Tibial artery (tissue), 4 donors: Measurements from ENCODE around the gene SPAG8.

Experiments used
- DNase-seq, 2 donors: peaks; one replicate each; pipeline ENCODE4 v3.0.0-alpha.2; 2019
- H3K27ac ChIP-seq, 2 donors: fragments of 200-600 bp; sonication (generic) in 1 of 2; 1 replicate in 1 of 2; 2 replicates in 1 of 2; pipeline ENCODE4 v1.5.1; 2018 to 2019; ENCODE audit warnings: mild to moderate bottlenecking in 1 of 2
- H3K27me3 ChIP-seq, 2 donors: fragments of 200-600 bp; sonication (generic) in 1 of 2; one replicate each; pipeline versions ENCODE4 v1.5.1 to v1.6.0; 2016 to 2019
- H3K36me3 ChIP-seq, 3 donors: fragments of 200-600 bp; sonication (generic) in 2 of 3; one replicate each; pipeline ENCODE4 v1.5.1; 2016 to 2019; ENCODE audit warnings: mild to moderate bottlenecking in 2 of 3
- H3K4me1 ChIP-seq, 4 donors: fragments of 200-600 bp; sonication (generic) in 2 of 4; 1 replicate in 3 of 4; 2 replicates in 1 of 4; pipeline ENCODE4 v1.5.1; 2016 to 2019
- H3K4me3 ChIP-seq, 2 donors: fragments of 200-600 bp; sonication (generic) in 1 of 2; 1 replicate in 1 of 2; 2 replicates in 1 of 2; pipeline ENCODE4 v1.5.1; 2018 to 2019; ENCODE audit warnings: mild to moderate bottlenecking in 2 of 2
- H3K9me3 ChIP-seq, 3 donors: fragments of 200-600 bp; sonication (generic) in 1 of 3; one replicate each; pipeline ENCODE4 v1.5.1; 2016 to 2019
- intact Hi-C: fragments of 100-400 bp; cut with DNase I; formaldehyde crosslinking; loops from one replicate; pipeline ENCODE4 v1.15.0; 2023; ENCODE audit warnings: low total_unique reads
- TF ChIP-seq, protein P1 (sequence below), 2 experiments: fragments of 200-600 bp in 1 of 2; fragments of 450-650 bp in 1 of 2; IDR thresholded peaks; one replicate each; pipeline ENCODE4 v1.5.1; 2017 to 2019; ENCODE audit warnings: antibody characterized with exemption in 2 of 2, mild to moderate bottlenecking in 1 of 2, moderate library complexity in 1 of 2

Gene SPAG8

DNA sequence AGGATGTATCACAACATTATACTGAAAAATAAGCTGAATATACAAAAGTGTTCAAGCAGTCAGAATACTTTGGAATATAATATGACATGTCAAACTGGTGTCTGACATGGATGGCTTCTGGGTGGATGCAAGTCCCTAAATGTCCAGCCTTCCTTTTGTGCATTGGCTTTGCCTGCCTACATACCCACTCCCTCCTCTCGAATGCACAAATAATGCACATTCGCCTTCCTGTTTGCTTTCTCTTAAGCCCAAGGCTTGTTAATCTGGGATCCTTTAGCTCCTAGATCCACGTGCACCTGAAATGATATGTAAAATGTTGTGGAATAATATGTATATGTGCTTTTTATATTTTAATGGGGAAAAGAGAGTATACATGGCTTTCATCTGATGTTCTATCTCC lies 33.6 kb downstream of the SPAG8 start:
- Histone ChIP-seq H3K27me3 (no peaks in the 10 kb centered on the region), H3K4me1 (no peaks in the 10 kb centered on the region), H3K4me3 (no peak overlapping the region), H3K9me3 (no peaks in the 10 kb centered on the region), H3K27ac (no peak overlapping the region), H3K36me3 (no peaks in the 10 kb centered on the region)
- no peak for DNase-seq
- intact Hi-C loops = no loop called here
- TF ChIP-seq, protein P1, sequence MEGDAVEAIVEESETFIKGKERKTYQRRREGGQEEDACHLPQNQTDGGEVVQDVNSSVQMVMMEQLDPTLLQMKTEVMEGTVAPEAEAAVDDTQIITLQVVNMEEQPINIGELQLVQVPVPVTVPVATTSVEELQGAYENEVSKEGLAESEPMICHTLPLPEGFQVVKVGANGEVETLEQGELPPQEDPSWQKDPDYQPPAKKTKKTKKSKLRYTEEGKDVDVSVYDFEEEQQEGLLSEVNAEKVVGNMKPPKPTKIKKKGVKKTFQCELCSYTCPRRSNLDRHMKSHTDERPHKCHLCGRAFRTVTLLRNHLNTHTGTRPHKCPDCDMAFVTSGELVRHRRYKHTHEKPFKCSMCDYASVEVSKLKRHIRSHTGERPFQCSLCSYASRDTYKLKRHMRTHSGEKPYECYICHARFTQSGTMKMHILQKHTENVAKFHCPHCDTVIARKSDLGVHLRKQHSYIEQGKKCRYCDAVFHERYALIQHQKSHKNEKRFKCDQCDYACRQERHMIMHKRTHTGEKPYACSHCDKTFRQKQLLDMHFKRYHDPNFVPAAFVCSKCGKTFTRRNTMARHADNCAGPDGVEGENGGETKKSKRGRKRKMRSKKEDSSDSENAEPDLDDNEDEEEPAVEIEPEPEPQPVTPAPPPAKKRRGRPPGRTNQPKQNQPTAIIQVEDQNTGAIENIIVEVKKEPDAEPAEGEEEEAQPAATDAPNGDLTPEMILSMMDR (IDR thresholded peaks at IDR 0.05) = no peak

DNA sequence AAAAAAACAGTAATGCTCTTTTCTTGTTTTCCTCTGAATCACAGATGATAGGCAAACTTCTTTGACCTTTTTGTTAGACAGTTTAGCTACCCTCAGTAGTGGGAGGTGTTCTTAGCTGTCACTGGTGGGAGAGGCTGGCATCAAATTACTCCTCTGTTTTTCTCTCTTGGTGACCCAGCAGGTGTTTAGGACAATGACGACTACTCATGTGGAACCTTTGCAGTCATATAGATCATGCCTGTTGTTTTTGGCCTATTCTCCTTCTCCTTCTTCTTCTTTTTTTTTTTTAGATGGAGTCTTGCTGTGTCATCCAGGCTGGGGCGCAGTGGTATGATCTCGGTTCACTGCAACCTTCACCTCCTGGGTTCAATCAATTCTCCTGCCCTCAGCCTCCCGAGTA lies 36.0 kb downstream of the SPAG8 start:
- no peak for DNase-seq
- no peaks in the 10 kb centered on the region for H3K27me3 ChIP-seq
- H3K27ac ChIP-seq = no peak overlapping the region
- H3K9me3 ChIP-seq = no peaks in the 10 kb centered on the region
- no peaks in the 10 kb centered on the region for H3K36me3 ChIP-seq
- peaks cover 0 to 11% (median 10%) of the 10 kb centered on the region in 4 donors for H3K4me1 ChIP-seq
- H3K4me3 ChIP-seq = no peak overlapping the region
- TF ChIP-seq, protein P1 (IDR thresholded peaks at IDR 0.05) = no peak
- intact Hi-C loops = no loop called here

DNA sequence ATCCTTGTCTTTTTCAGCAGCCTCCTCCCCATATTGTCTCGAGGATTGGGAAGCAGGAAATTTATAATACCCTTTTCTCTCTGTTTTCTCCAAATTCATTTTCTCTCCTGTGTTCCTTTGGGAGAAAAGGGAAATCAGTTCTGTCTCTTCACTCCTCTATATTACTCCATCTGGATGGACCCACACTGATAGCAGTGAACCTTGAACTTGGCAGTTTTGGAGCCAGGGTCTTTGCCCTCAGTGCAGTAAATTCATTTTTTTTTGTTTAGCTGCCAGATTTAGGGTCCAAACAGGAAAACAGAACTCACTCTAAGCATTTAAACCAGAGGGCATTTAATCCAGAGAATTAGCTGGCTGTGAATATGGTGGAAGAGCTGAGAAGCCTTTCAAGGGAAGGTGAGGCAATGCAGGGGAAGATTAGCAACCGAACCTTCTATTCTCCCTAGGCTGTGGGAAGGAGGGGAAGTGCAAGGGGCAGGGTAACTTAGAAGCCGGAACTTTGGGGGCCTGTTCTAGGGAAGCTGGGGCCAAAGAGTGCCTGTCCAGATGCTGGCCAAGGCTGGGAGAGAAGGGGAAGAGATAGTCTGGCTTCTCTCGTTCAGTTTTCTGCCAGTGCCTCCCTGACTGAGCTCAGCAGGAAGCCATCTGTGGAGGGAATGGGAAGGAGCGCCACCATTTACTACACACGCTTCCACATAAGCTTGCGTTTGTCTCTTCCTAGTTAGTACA lies 37.0 kb downstream of the SPAG8 start:
- H3K4me1 ChIP-seq = peaks cover 0 to 20% (median 18%) of the 10 kb centered on the region in 4 donors
- H3K27me3 ChIP-seq = no peaks in the 10 kb centered on the region
- intact Hi-C loops = no loop called here
- H3K4me3 ChIP-seq = no peak overlapping the region
- TF ChIP-seq, protein P1 (IDR thresholded peaks at IDR 0.05) = no peak
- DNase-seq = peak in 1 of 2 donors; percentile 34
- no peak overlapping the region for H3K27ac ChIP-seq
- no peaks in the 10 kb centered on the region for H3K36me3 ChIP-seq
- H3K9me3 ChIP-seq = no peaks in the 10 kb centered on the region

DNA sequence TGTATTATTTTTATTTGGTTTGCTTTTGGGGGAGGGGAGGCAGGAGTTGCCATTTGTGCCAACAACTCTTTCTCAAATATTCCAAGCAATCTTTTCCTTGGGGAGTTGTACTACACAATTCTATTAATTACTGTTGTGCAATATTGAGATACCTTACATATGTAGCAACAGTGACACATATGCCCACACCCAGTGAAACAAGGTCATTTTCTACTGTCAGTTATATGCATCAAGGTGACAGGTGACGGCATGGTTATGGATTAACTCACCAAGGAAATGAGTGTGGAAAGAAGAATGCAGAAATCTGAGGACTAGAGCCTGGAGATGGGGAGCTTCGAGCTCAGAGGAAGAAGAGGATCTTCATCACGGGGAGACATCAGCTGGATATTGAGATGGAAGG lies 40.1 kb downstream of the SPAG8 start:
- H3K27ac ChIP-seq = no peak overlapping the region
- H3K4me3 ChIP-seq = no peak overlapping the region
- intact Hi-C loops = no loop called here
- peaks cover 0 to 23% (median 18%) of the 10 kb centered on the region in 4 donors for H3K4me1 ChIP-seq
- H3K27me3 ChIP-seq = no peaks in the 10 kb centered on the region
- no peaks in the 10 kb centered on the region for H3K36me3 ChIP-seq
- no peak for DNase-seq
- H3K9me3 ChIP-seq = no peaks in the 10 kb centered on the region
- TF ChIP-seq, protein P1 (IDR thresholded peaks at IDR 0.05) = no peak

DNA sequence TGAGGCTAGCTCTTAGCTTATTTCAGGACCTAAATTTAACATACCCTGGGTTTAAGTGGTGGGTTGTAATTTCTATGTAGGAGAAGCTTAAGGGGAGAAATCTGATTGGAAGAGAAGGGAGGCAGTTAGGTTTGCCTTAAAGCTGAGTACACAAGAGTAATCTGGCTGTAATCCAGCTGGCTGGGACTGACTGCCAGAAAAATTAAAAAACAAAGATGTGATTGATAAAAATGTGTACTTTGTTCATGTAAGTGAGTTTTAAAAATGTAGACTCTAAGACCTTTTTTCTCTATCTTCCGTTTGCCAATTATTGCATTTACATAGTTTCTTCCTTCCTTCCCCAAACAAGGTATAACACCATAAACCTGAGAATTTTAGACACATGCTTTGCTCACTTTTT lies 40.5 kb downstream of the SPAG8 start:
- Histone ChIP-seq H3K9me3 (no peaks in the 10 kb centered on the region), H3K4me3 (no peak overlapping the region), H3K4me1 (peaks cover 0 to 23% (median 18%) of the 10 kb centered on the region in 4 donors), H3K27ac (peak overlapping the region; percentile 54 to 59), H3K27me3 (no peaks in the 10 kb centered on the region), H3K36me3 (no peaks in the 10 kb centered on the region)
- TF ChIP-seq, protein P1 (IDR thresholded peaks at IDR 0.05) = no peak
- DNase-seq = no peak
- intact Hi-C loops = no loop called here
